H1 (cell line): ENCODE data around the gene AFF2. TPM values are rescaled to one million over a fixed set of nuclear protein-coding genes. Genes with fewer than 3 reads are reported as not detected.

Experiments used
- CTCF ChIA-PET: fragments of 300-600 bp; sonication (Branson Sonifier 250); formaldehyde crosslinking; loops from one replicate; lab custom pipeline; 2021; ENCODE audit not compliant: partially characterized antibody; lab: Charles Lee
- POLR2A ChIA-PET: fragments of 300-600 bp; sonication (Branson Sonifier 250); formaldehyde crosslinking; loops from one replicate; lab custom pipeline; 2021; ENCODE audit warnings: inconsistent platforms; ENCODE audit not compliant: partially characterized antibody; lab: Charles Lee
- DNase-seq, 2 experiments: peaks; one replicate each; pipeline versions ENCODE4 v3.0.0 to v3.0.0-alpha.2; 2010 to 2022; ENCODE audit warnings: low spot score in 2 of 2, low read depth in 1 of 2, mixed read lengths in 1 of 2
- FAIRE-seq: peaks from 2 replicates; lab custom pipeline; 2011; peaks lifted over from hg19 to GRCh38; lab: Jason Lieb, UNC
- H2AFZ ChIP-seq: 2 replicates; pipeline ENCODE4 v1.8.1; 2012; ENCODE audit warnings: low read length, inconsistent platforms
- H2AK5ac ChIP-seq: 2 replicates; pipeline ENCODE4 v1.6.1; 2013; ENCODE audit warnings: low read depth, low read length
- H2BK120ac ChIP-seq: replicated peaks from 2 replicates; pipeline ENCODE3; 2013; ENCODE audit warnings: low read depth, low read length, inconsistent platforms
- H2BK12ac ChIP-seq: 2 replicates; pipeline ENCODE4 v1.6.1; 2013; ENCODE audit warnings: low read depth, low read length
- H2BK15ac ChIP-seq: 2 replicates; pipeline ENCODE4 v1.6.1; 2013; ENCODE audit warnings: low read length
- H2BK20ac ChIP-seq: 2 replicates; pipeline ENCODE4 v1.6.1; 2013; ENCODE audit warnings: low read length
- H2BK5ac ChIP-seq: 2 replicates; pipeline ENCODE4 v1.6.1; 2013; ENCODE audit warnings: low read depth, low read length
- H3K14ac ChIP-seq: 2 replicates; pipeline ENCODE4 v1.6.1; 2013; ENCODE audit warnings: inconsistent platforms; ENCODE audit not compliant: insufficient read length
- H3K18ac ChIP-seq: 2 replicates; pipeline ENCODE4 v1.6.1; 2013; ENCODE audit warnings: low read length; ENCODE audit errors: extremely low read depth
- H3K23ac ChIP-seq: 2 replicates; pipeline ENCODE4 v1.6.1; 2013; ENCODE audit warnings: inconsistent platforms; ENCODE audit not compliant: insufficient read length
- H3K23me2 ChIP-seq: 2 replicates; pipeline ENCODE4 v1.6.1; 2013; ENCODE audit warnings: low read depth, low read length
- H3K27ac ChIP-seq: 2 replicates; pipeline ENCODE4 v1.6.1; 2011; ENCODE audit warnings: low read depth, low read length, inconsistent platforms
- H3K27me3 ChIP-seq, 4 experiments: replicated peaks in 1 of 4; 1 replicate in 1 of 4; 2 replicates in 3 of 4; pipeline versions ENCODE4 v1.6.1 to v1.8.1; 2011 to 2013; ENCODE audit warnings: low read length in 3 of 4, mild to moderate bottlenecking in 3 of 4, inconsistent platforms in 2 of 4, mixed read lengths in 2 of 4, moderate library complexity in 1 of 4; ENCODE audit not compliant: control insufficient read depth in 3 of 4, insufficient read depth in 3 of 4; ENCODE audit errors: extremely low read depth in 1 of 4
- H3K36me3 ChIP-seq, 4 experiments: 2 replicates each; pipeline versions ENCODE4 v1.6.1 to v1.8.1; 2011 to 2013; ENCODE audit warnings: mild to moderate bottlenecking in 4 of 4, low read length in 3 of 4, moderate library complexity in 2 of 4, control low read depth in 1 of 4, inconsistent platforms in 1 of 4; ENCODE audit not compliant: insufficient read depth in 4 of 4, control insufficient read depth in 2 of 4
- H3K4ac ChIP-seq: replicated peaks from 2 replicates; pipeline ENCODE3; 2013; ENCODE audit warnings: low read length, low read depth, mixed read lengths, inconsistent platforms; ENCODE audit not compliant: insufficient read length
- H3K4me1 ChIP-seq, 4 experiments: replicated peaks in 1 of 4; 1 replicate in 1 of 4; 2 replicates in 3 of 4; pipeline versions ENCODE4 v1.6.1 to v1.8.1; 2011 to 2013; ENCODE audit warnings: low read length in 3 of 4, inconsistent platforms in 2 of 4, mixed read lengths in 1 of 4; ENCODE audit not compliant: insufficient read depth in 4 of 4, control insufficient read depth in 3 of 4
- H3K4me2 ChIP-seq, 2 experiments: 2 replicates each; pipeline versions ENCODE4 v1.6.1 to v1.8.1; 2011 to 2013; ENCODE audit warnings: low read depth in 2 of 2, low read length in 2 of 2, control low read depth in 1 of 2, inconsistent platforms in 1 of 2, mild to moderate bottlenecking in 1 of 2; ENCODE audit not compliant: insufficient read depth in 1 of 2
- H3K4me3 ChIP-seq, 4 experiments: fragments of 200-600, 300-600 bp in 1 of 4; sonication (generic), shearing (Covaris generic), sonication (Bioruptor Twin) in 1 of 4; 2 replicates each; pipeline versions ENCODE4 v1.5.1 to v1.8.1; 2011 to 2016; ENCODE audit warnings: low read length in 4 of 4, low read depth in 3 of 4, control low read depth in 2 of 4, inconsistent platforms in 2 of 4, mild to moderate bottlenecking in 2 of 4, mixed read lengths in 1 of 4, moderate library complexity in 1 of 4; ENCODE audit not compliant: insufficient read depth in 2 of 4; ENCODE audit errors: extremely low read depth in 1 of 4
- H3K56ac ChIP-seq: replicated peaks from 2 replicates; pipeline ENCODE3; 2013; ENCODE audit warnings: low read depth, mild to moderate bottlenecking, mixed read lengths, low read length, inconsistent platforms; ENCODE audit not compliant: insufficient read length
- H3K79me1 ChIP-seq: 2 replicates; pipeline ENCODE4 v1.6.1; 2013; ENCODE audit warnings: low read depth, low read length, control low read depth
- H3K79me2 ChIP-seq, 2 experiments: 2 replicates each; pipeline versions ENCODE4 v1.6.1 to v1.8.1; 2012 to 2013; ENCODE audit warnings: low read length in 2 of 2, mild to moderate bottlenecking in 2 of 2, inconsistent platforms in 1 of 2; ENCODE audit not compliant: insufficient read depth in 2 of 2, control insufficient read depth in 1 of 2
- H3K9ac ChIP-seq, 4 experiments: replicated peaks in 1 of 4; 1 replicate in 1 of 4; 2 replicates in 3 of 4; pipeline versions ENCODE4 v1.6.1 to v1.8.1; 2011 to 2013; ENCODE audit warnings: low read depth in 3 of 4, low read length in 3 of 4, control low read depth in 2 of 4, mild to moderate bottlenecking in 2 of 4, moderate library complexity in 2 of 4, inconsistent platforms in 1 of 4; ENCODE audit errors: extremely low read depth in 1 of 4
- H3K9me3 ChIP-seq, 2 experiments: 2 replicates each; pipeline versions ENCODE4 v1.6.1 to v1.8.1; 2012 to 2013; ENCODE audit warnings: mild to moderate bottlenecking in 2 of 2, moderate library complexity in 2 of 2, control low read depth in 1 of 2, inconsistent platforms in 1 of 2, low read depth in 1 of 2, low read length in 1 of 2, mixed read lengths in 1 of 2; ENCODE audit not compliant: insufficient read depth in 2 of 2
- H4K20me1 ChIP-seq, 2 experiments: replicated peaks in 1 of 2; 2 replicates each; pipeline versions ENCODE3 to v1.8.1; 2011 to 2013; ENCODE audit warnings: inconsistent platforms in 2 of 2, low read length in 2 of 2, mild to moderate bottlenecking in 1 of 2; ENCODE audit not compliant: insufficient read depth in 2 of 2, control insufficient read depth in 1 of 2
- H4K5ac ChIP-seq: 2 replicates; pipeline ENCODE4 v1.6.1; 2013; ENCODE audit warnings: low read length, low read depth, mixed read lengths, inconsistent platforms; ENCODE audit not compliant: insufficient read length
- H4K8ac ChIP-seq: 2 replicates; pipeline ENCODE4 v1.8.0; 2013; ENCODE audit warnings: mild to moderate bottlenecking, moderate library complexity, low read length, inconsistent platforms; ENCODE audit not compliant: insufficient read depth; ENCODE audit errors: extremely low read depth
- H4K91ac ChIP-seq: replicated peaks from 2 replicates; pipeline ENCODE3; 2013; ENCODE audit warnings: low read length, mixed read lengths, inconsistent platforms; ENCODE audit not compliant: insufficient read length
- ASH2L ChIP-seq: fragments of 200-600, 300-600 bp; sonication (generic); IDR thresholded peaks from one replicate; pipeline ENCODE4 v1.7.1; 2017; ENCODE audit warnings: low read length
- JUND ChIP-seq: IDR thresholded peaks from 2 replicates; pipeline ENCODE4 v1.6.1; 2011; ENCODE audit warnings: mild to moderate bottlenecking, improper control_type of control experiment, low read length
- KDM1A ChIP-seq: fragments of 200-600, 300-600 bp; sonication (generic); IDR thresholded peaks from 2 replicates; pipeline ENCODE4 v1.7.1; 2016; ENCODE audit warnings: mild to moderate bottlenecking, low read length, borderline replicate concordance
- POLR2AphosphoS5 ChIP-seq: IDR thresholded peaks from 2 replicates; pipeline ENCODE4 v1.6.1; 2011; ENCODE audit warnings: low read depth, low read length
- WGBS, 2 experiments: shearing (Covaris generic) in 1 of 2; methylation state at CpG; one replicate each; pipeline versions ENCODE4 v1.1.6 to v1.1.7; 2013 to 2015; ENCODE audit warnings: low lambda C conversion rate in 2 of 2, mixed read lengths in 2 of 2, inconsistent platforms in 1 of 2, low coverage in 1 of 2, missing lambda C conversion rate in 1 of 2; ENCODE audit not compliant: insufficient replicate concordance in 2 of 2, insufficient coverage in 1 of 2, insufficient read length in 1 of 2; ENCODE audit errors: extremely low coverage in 1 of 2, missing lambda C conversion rate in 1 of 2; 5-methylcytosine and 5-hydroxymethylcytosine counted together
- polyA plus RNA-seq, 7 experiments: library from polyadenylated mRNA; depleted of rRNA in 3 of 7; stranded (reverse) in 5 of 7; unstranded in 2 of 7; fragments of >200 nt in 5 of 7; fragments of 200-250 nt in 2 of 7; gene quantifications; 1 replicate in 5 of 7; 2 replicates in 1 of 7; 4 replicates in 1 of 7; pipeline versions ENCODE4 v1.2.1 to v1.2.3, GENCODE V29; 2011 to 2013; ENCODE audit warnings: missing spikeins in 2 of 7, mixed read lengths in 2 of 7
- total RNA-seq: library from RNA; stranded (reverse); fragmentation: NEBNext Ultra II Directional; extraction: Animal tissue kit (Norgen Biotek cat#: 25700); gene quantifications from 2 replicates; pipeline ENCODE4 v1.2.1, GENCODE V29; 2021
- TF ChIP-seq, protein P1 (sequence below), 3 experiments: IDR thresholded peaks; 1 replicate in 2 of 3; 2 replicates in 1 of 3; pipeline versions ENCODE4 v1.5.1 to v1.6.1; 2011; ENCODE audit warnings: low read length in 3 of 3, mild to moderate bottlenecking in 3 of 3, inconsistent platforms in 2 of 3, low read depth in 1 of 3, moderate library complexity in 1 of 3; ENCODE audit not compliant: insufficient read depth in 1 of 3; ENCODE audit errors: control extremely low read depth in 1 of 3

Gene AFF2
- total and polyA plus RNA-seq, 2 of the 8 experiments (the other 6 are each of a cell fraction or from before 2014, with no cell fraction given) = 2.0 to 7.3 TPM

DNA sequence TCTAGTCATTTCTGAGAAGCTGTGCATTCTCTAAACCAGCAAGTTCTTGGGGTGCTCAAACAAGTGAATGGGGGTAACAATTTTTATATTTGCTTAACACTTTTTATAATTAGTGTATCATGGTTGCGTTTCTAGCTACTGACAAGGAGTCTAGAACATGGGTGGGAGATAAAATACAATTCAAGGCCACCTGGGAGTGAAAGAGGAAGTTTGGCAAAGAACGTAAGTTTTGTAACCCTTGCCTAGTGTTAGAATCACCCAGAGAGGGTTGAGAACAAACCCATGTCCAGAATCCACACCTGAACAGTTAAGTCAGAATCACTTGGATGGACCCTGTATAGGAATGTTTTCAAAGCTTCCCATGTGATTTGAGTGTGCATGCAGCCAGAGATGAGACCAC, 92.7 kb downstream of the AFF2 start:
- Histone ChIP-seq H3K56ac (no peak overlapping the region), H2AK5ac (no peak overlapping the region), H3K79me1 (no peaks in the 10 kb centered on the region), H3K14ac (no peak overlapping the region), H3K4me2 (no peak overlapping the region), H3K36me3 (no peaks in the 10 kb centered on the region), H2AFZ (no peak overlapping the region), H3K23me2 (no peaks in the 10 kb centered on the region), H3K4ac (no peak overlapping the region), H3K27ac (no peak overlapping the region), H3K9ac (no peak overlapping the region), H2BK5ac (no peak overlapping the region), H4K91ac (no peak overlapping the region)
- WGBS, 2 experiments = 94% methylated on average over 2 of the region's 2 CpGs; no CpG with 5 or more reads in 1 of the 2 experiments
- CTCF ChIA-PET = interaction anchor here (0.6 to 2.0 kb wide), 3 partner anchors 41 to 273 kb away, joined by 3 to 5 read pairs (median 4); no protein-coding TSS in a partner anchor
- TF ChIP-seq KDM1A = no peak
- TF ChIP-seq, protein P1, sequence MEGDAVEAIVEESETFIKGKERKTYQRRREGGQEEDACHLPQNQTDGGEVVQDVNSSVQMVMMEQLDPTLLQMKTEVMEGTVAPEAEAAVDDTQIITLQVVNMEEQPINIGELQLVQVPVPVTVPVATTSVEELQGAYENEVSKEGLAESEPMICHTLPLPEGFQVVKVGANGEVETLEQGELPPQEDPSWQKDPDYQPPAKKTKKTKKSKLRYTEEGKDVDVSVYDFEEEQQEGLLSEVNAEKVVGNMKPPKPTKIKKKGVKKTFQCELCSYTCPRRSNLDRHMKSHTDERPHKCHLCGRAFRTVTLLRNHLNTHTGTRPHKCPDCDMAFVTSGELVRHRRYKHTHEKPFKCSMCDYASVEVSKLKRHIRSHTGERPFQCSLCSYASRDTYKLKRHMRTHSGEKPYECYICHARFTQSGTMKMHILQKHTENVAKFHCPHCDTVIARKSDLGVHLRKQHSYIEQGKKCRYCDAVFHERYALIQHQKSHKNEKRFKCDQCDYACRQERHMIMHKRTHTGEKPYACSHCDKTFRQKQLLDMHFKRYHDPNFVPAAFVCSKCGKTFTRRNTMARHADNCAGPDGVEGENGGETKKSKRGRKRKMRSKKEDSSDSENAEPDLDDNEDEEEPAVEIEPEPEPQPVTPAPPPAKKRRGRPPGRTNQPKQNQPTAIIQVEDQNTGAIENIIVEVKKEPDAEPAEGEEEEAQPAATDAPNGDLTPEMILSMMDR (IDR thresholded peaks at IDR 0.05; ENCODE audit: control extremely low read depth in 1 of 3, insufficient read depth in 1 of 3, low read depth in 1 of 3, low read length in 3 of 3) = no peak
- TF ChIP-seq POLR2AphosphoS5 = no peak
- no peak for TF ChIP-seq ASH2L
- TF ChIP-seq JUND = no peak
- TF ChIP-seq, all 59 proteins: peak for 0
- Histone ChIP-seq H3K79me2 (no peaks in the 10 kb centered on the region), H2BK12ac (no peak overlapping the region), H4K20me1 (no peaks in the 10 kb centered on the region), H3K9me3 (no peaks in the 10 kb centered on the region), H2BK15ac (no peak overlapping the region), H3K18ac (no peak overlapping the region), H2BK120ac (no peak overlapping the region), H3K27me3 (no peaks in the 10 kb centered on the region), H3K4me3 (no peak overlapping the region), H2BK20ac (no peak overlapping the region), H4K5ac (no peak overlapping the region), H3K23ac (no peak overlapping the region), H3K4me1 (no peaks in the 10 kb centered on the region; a peak in 1 of 7 replicates), H4K8ac (no peak overlapping the region)
- POLR2A ChIA-PET = no interaction called here
- FAIRE-seq = no peak
- DNase-seq = no peak
